ENCODE results near the gene KIAA0513. TPM values are rescaled to one million over a fixed set of nuclear protein-coding genes. Genes with fewer than 3 reads are reported as not detected.
"Not testable (repeated sequence)": the region's sequence is repeated elsewhere in the genome, so short reads cannot be mapped to it uniquely, and the experiment has no call there.

The KIAA0513 gene
- total RNA-seq, 6 donors from 2014 or later = 21.6 to 77.5 (median 37.9) TPM

DNA sequence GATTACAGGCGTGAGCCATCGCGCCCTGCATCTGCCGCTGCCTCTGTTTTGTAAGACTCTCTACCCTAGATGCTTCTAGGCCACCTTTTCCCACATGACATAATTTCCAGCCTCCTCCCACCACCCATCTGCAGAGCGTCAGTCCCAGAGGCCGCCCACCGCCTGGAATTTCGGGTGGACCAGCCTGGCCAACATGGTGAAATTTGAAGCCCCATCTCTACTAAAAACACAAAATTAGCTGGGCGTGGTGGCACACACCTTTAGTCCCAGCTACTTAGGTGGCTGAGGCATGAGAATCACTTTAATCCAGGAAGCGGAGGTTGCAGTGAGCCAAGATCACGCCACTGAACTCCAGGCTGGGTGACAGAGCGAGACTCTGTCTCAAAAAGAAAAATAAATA, 89.8 kb downstream of the KIAA0513 start:
- H3K9me3 ChIP-seq = no peaks in the 10 kb centered on the region
- no peaks in the 10 kb centered on the region for H3K36me3 ChIP-seq
- no peak overlapping the region for H3K27ac ChIP-seq
- no peak for DNase-seq
- no peaks in the 10 kb centered on the region for H3K27me3 ChIP-seq
- 89 to 93% methylated on average over 12 of the region's 12 CpGs for WGBS, 2 donors
- ATAC-seq (ENCODE audit: low FRiP score in 2 of 2) = no peak
- TF ChIP-seq, protein P1, sequence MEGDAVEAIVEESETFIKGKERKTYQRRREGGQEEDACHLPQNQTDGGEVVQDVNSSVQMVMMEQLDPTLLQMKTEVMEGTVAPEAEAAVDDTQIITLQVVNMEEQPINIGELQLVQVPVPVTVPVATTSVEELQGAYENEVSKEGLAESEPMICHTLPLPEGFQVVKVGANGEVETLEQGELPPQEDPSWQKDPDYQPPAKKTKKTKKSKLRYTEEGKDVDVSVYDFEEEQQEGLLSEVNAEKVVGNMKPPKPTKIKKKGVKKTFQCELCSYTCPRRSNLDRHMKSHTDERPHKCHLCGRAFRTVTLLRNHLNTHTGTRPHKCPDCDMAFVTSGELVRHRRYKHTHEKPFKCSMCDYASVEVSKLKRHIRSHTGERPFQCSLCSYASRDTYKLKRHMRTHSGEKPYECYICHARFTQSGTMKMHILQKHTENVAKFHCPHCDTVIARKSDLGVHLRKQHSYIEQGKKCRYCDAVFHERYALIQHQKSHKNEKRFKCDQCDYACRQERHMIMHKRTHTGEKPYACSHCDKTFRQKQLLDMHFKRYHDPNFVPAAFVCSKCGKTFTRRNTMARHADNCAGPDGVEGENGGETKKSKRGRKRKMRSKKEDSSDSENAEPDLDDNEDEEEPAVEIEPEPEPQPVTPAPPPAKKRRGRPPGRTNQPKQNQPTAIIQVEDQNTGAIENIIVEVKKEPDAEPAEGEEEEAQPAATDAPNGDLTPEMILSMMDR (IDR thresholded peaks at IDR 0.05) = no peak
- TF ChIP-seq EP300 (IDR thresholded peaks at IDR 0.05) (no peak), POLR2A (IDR thresholded peaks at IDR 0.05) (no peak), POLR2AphosphoS5 (IDR thresholded peaks at IDR 0.05) (no peak)
- H3K4me3 ChIP-seq = no peak overlapping the region
- peaks cover 5 to 11% (median 6%) of the 10 kb centered on the region in 4 donors for H3K4me1 ChIP-seq

DNA sequence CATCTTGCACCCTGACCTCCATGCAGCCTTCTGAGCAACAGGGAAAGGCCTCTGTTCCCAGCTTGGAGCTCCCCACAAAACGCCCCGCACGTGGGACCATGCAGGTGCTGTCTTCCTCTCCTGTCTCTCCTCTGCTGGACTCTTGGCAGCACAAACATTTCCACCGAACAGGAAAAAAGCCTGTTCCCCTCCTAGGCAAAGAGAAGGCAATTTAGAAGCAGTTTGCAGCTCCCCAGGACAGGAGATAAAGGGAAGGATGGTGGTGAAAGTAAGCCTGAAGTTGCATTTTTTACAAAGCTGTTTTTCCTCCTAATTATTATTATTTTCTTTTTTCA, 92.4 kb downstream of the KIAA0513 start:
- Histone ChIP-seq H3K4me3 (no peak overlapping the region), H3K36me3 (no peaks in the 10 kb centered on the region), H3K4me1 (peaks cover 5 to 23% (median 13%) of the 10 kb centered on the region in 4 donors), H3K27me3 (no peaks in the 10 kb centered on the region), H3K27ac (no peak overlapping the region), H3K9me3 (no peaks in the 10 kb centered on the region)
- ATAC-seq (ENCODE audit: low FRiP score in 2 of 2) (no peak), DNase-seq (no peak)
- WGBS, 2 donors = 91 to 92% methylated on average over 4 of the region's 4 CpGs
- TF ChIP-seq POLR2A (IDR thresholded peaks at IDR 0.05) = no peak
- no peak for TF ChIP-seq POLR2AphosphoS5 (IDR thresholded peaks at IDR 0.05)
- no peak for TF ChIP-seq EP300 (IDR thresholded peaks at IDR 0.05)
- TF ChIP-seq, protein P1 (IDR thresholded peaks at IDR 0.05) = no peak

DNA sequence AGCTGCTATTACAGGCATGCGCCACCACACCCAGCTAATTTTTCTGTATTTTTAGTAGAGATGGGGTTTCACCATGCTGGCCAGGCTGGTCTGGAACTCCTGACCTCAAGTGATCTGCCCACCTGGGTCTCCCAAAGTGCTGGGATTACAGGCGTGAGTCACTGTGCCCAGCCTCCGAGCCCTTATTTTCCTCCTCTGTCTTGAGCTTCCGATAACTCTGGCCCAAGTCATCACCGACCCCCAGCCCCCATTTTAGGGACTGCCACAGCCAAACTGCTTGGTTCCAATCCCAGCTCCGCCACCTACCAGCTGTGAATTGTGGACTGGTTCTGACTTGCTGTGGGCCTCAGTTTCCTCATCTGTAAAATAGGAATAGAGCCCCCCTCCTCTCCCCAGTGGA, 95.8 kb downstream of the KIAA0513 start:
- H3K27ac ChIP-seq = peak overlapping the region; percentile 50 to 87 (median 82)
- H3K9me3 ChIP-seq; DNase-seq; H3K27me3 ChIP-seq; ATAC-seq (ENCODE audit: low FRiP score in 2 of 2); H3K36me3 ChIP-seq; H3K4me3 ChIP-seq: not testable (repeated sequence)
- 89 to 90% methylated on average over 5 to 6 of the region's 6 CpGs for WGBS, 2 donors
- H3K4me1 ChIP-seq = peaks cover 9 to 28% (median 14%) of the 10 kb centered on the region in 4 donors

DNA sequence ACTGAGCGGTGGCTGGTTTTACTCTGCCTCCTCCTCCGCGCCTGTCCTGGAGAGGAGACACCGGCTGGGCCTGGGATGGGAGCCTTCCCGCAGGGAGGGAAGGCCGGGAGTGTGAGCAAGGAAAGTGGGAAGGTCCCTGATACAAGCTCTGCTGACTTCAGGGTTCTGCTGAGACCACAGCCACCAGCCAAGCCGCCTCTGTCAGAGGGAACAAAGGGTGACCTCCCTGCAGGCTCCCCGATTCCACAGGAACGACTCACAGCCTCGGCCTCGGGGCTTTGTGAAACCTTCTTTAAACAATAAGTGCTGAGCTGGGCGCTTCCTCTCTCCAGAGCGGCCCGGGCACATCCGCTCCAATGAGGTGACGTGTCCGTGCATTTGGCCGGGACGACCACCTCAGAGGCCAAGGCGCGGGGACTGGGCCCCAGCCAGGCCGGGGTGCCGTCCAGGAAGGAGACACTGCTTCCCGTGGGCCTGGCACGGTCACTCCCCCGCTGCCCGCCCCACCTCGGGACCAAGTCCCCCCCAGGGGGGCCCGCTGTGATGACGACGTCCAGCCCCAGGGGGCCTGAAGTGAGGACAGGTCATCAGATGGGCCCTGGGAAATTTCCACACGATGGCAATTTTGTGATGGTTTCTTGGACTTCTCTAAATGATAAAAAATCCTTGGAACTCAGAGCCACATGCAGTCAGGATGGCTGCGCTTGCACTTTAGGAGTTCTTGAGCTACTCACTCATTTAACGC, 96.5 kb downstream of the KIAA0513 start:
- Histone ChIP-seq H3K36me3 (no peaks in the 10 kb centered on the region), H3K4me1 (peaks cover 9 to 28% (median 14%) of the 10 kb centered on the region in 4 donors), H3K27ac (peak overlapping the region; percentile 50 to 87 (median 82)), H3K4me3 (peak overlapping the region in 1 of 4 donors; percentile 10), H3K27me3 (no peaks in the 10 kb centered on the region), H3K9me3 (no peaks in the 10 kb centered on the region)
- TF ChIP-seq POLR2A (IDR thresholded peaks at IDR 0.05) (no peak), POLR2AphosphoS5 (IDR thresholded peaks at IDR 0.05) (peak; percentile 42 to 61), EP300 (IDR thresholded peaks at IDR 0.05) (peak in 1 of 4 donors; percentile 13)
- TF ChIP-seq, protein P1 (IDR thresholded peaks at IDR 0.05) = no peak
- ATAC-seq (ENCODE audit: low FRiP score in 2 of 2) (peak; percentile 64 to 79), DNase-seq (peak in 1 of 2 donors; percentile 90)
- WGBS, 2 donors = 32 to 64% methylated on average over 19 to 25 of the region's 34 CpGs

DNA sequence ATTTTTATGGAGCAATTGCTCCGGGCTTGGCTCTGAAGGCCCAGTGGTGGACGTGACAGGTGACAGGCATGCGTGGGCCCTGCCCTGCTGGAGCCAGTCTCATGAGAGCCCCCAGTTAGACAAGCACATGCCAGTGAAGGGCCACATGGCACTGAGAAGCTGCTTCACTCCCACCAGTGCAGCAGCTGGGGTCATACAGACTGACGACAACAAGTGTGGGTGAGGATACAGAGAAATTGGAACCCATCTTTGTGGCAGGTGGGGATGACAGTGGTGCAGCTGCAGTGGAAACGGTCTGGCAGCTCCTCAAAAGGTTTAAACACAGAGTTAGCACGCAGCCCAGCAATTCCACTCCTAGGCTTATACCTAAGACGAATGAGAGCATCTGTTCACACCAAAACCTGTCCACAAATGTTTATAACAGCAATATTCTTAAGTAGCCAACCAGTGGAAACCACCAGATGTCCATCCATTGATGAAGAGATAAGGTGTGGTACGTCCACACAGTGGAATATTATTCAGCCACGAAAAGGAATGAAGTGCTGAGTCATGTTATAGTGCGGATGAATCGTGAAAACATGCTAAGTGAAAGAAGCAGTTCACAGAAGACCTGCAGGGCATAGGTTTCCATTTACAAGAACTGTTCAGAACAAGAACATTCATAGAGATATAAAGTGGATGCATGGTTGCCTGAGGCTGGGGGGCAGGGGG, 97.2 kb downstream of the KIAA0513 start:
- TF ChIP-seq POLR2AphosphoS5 (IDR thresholded peaks at IDR 0.05) (no peak), POLR2A (IDR thresholded peaks at IDR 0.05) (no peak), EP300 (IDR thresholded peaks at IDR 0.05) (no peak)
- TF ChIP-seq, protein P1 (IDR thresholded peaks at IDR 0.05) = no peak
- Histone ChIP-seq H3K36me3 (no peaks in the 10 kb centered on the region), H3K27me3 (no peaks in the 10 kb centered on the region), H3K4me1 (peaks cover 13 to 32% (median 18%) of the 10 kb centered on the region in 4 donors), H3K9me3 (no peaks in the 10 kb centered on the region), H3K27ac (peak overlapping the region; percentile 50 to 87 (median 82)), H3K4me3 (no peak overlapping the region)
- ATAC-seq (ENCODE audit: low FRiP score in 2 of 2) (peak in 1 of 2 donors; percentile 13), DNase-seq (no peak)
- WGBS, 2 donors = 82 to 87% methylated on average over 11 of the region's 11 CpGs
